Liver (tissue), 9 donors: Measurements from ENCODE around the gene SLC26A5. TPM values are rescaled to one million over a fixed set of nuclear protein-coding genes. Genes with fewer than 3 reads are reported as not detected.

Experiments
- DNase-seq: peaks from one replicate; pipeline ENCODE4 v3.0.0-alpha.2; 2017; ENCODE audit warnings: low spot score
- H3K27ac ChIP-seq, 2 donors: one replicate each; pipeline ENCODE4 v1.7.0; 2013; ENCODE audit warnings: inconsistent platforms in 2 of 2, low read length in 2 of 2, control low read depth in 1 of 2, low read depth in 1 of 2, mild to moderate bottlenecking in 1 of 2
- H3K27me3 ChIP-seq, 4 donors: one replicate each; pipeline versions ENCODE4 v1.6.1 to v1.7.0; 2013; ENCODE audit warnings: low read length in 3 of 4, inconsistent platforms in 1 of 4, mild to moderate bottlenecking in 1 of 4, moderate library complexity in 1 of 4; ENCODE audit not compliant: control insufficient read depth in 4 of 4, insufficient read depth in 4 of 4
- H3K36me3 ChIP-seq, 4 donors: one replicate each; pipeline versions ENCODE4 v1.6.1 to v1.7.0; 2013; ENCODE audit warnings: low read length in 3 of 4, mild to moderate bottlenecking in 3 of 4, low read depth in 1 of 4, moderate library complexity in 1 of 4; ENCODE audit not compliant: control insufficient read depth in 4 of 4, insufficient read depth in 3 of 4
- H3K4me1 ChIP-seq, 4 donors: one replicate each; pipeline versions ENCODE4 v1.6.1 to v1.7.0; 2013; ENCODE audit warnings: low read length in 3 of 4, mild to moderate bottlenecking in 3 of 4, moderate library complexity in 1 of 4; ENCODE audit not compliant: control insufficient read depth in 4 of 4, insufficient read depth in 4 of 4
- H3K4me3 ChIP-seq, 3 donors: one replicate each; pipeline versions ENCODE4 v1.6.1 to v1.7.0; 2013; ENCODE audit warnings: low read length in 3 of 3, control low read depth in 1 of 3, low read depth in 1 of 3, mild to moderate bottlenecking in 1 of 3
- H3K9ac ChIP-seq, 2 donors: one replicate each; pipeline ENCODE4 v1.7.0; 2013; ENCODE audit warnings: low read length in 2 of 2, mild to moderate bottlenecking in 2 of 2, moderate library complexity in 2 of 2, control low read depth in 1 of 2, low read depth in 1 of 2
- H3K9me3 ChIP-seq, 4 donors: one replicate each; pipeline versions ENCODE4 v1.6.1 to v1.7.0; 2013; ENCODE audit warnings: low read length in 3 of 4; ENCODE audit not compliant: control insufficient read depth in 4 of 4
- ATF3 ChIP-seq: IDR thresholded peaks from 2 replicates; pipeline ENCODE4 v1.6.1; 2016; ENCODE audit warnings: antibody characterized with exemption
- CTCF ChIP-seq: fragments of 150-350 bp; IDR thresholded peaks from 2 replicates; pipeline ENCODE4 v1.5.1; 2017; ENCODE audit warnings: improper control_type of control experiment, low read depth, low read length; ENCODE audit not compliant: missing input control
- EGR1 ChIP-seq, 2 donors: IDR thresholded peaks; 2 replicates each; pipeline ENCODE4 v1.6.1; 2016 to 2018; ENCODE audit warnings: antibody characterized with exemption in 2 of 2, low read depth in 2 of 2
- FOXA1 ChIP-seq: IDR thresholded peaks from 2 replicates; pipeline ENCODE4 v1.6.1; 2016; ENCODE audit warnings: antibody characterized with exemption
- FOXA2 ChIP-seq: IDR thresholded peaks from 2 replicates; pipeline ENCODE4 v1.6.1; 2016; ENCODE audit warnings: antibody characterized with exemption
- GABPA ChIP-seq, 2 donors: IDR thresholded peaks in 1 of 2; conservative IDR thresholded peaks in 1 of 2; 2 replicates each; pipeline ENCODE4 v1.6.1; 2016; ENCODE audit warnings: antibody characterized with exemption in 2 of 2, mild to moderate bottlenecking in 1 of 2, moderate library complexity in 1 of 2
- HNF4A ChIP-seq, 2 donors: conservative IDR thresholded peaks; 2 replicates each; pipeline ENCODE4 v1.6.1; 2016; ENCODE audit warnings: antibody characterized with exemption in 2 of 2, mild to moderate bottlenecking in 2 of 2
- HNF4G ChIP-seq: IDR thresholded peaks from 2 replicates; pipeline ENCODE4 v1.6.1; 2016; ENCODE audit warnings: antibody characterized with exemption
- JUND ChIP-seq, 2 donors: IDR thresholded peaks; 2 replicates each; pipeline ENCODE4 v1.6.1; 2016; ENCODE audit warnings: antibody characterized with exemption in 2 of 2
- MAX ChIP-seq: IDR thresholded peaks from 2 replicates; pipeline ENCODE4 v1.6.1; 2016; ENCODE audit warnings: antibody characterized with exemption
- NR2F2 ChIP-seq: IDR thresholded peaks from 2 replicates; pipeline ENCODE4 v1.6.1; 2016; ENCODE audit warnings: antibody characterized with exemption
- RAD21 ChIP-seq, 2 donors: IDR thresholded peaks; 2 replicates each; pipeline ENCODE4 v1.6.1; 2016; ENCODE audit warnings: antibody characterized with exemption in 2 of 2, mild to moderate bottlenecking in 2 of 2
- REST ChIP-seq: IDR thresholded peaks from 2 replicates; pipeline ENCODE4 v1.6.1; 2016; ENCODE audit warnings: antibody characterized with exemption, mild to moderate bottlenecking
- RXRA ChIP-seq, 2 donors: IDR thresholded peaks; 2 replicates each; pipeline ENCODE4 v1.6.1; 2017 to 2018; ENCODE audit warnings: antibody characterized with exemption in 2 of 2, mild to moderate bottlenecking in 1 of 2
- SP1 ChIP-seq: IDR thresholded peaks from 2 replicates; pipeline ENCODE4 v1.6.1; 2018; ENCODE audit warnings: antibody characterized with exemption, mild to moderate bottlenecking
- TAF1 ChIP-seq: conservative IDR thresholded peaks from 2 replicates; pipeline ENCODE4 v1.6.1; 2016; ENCODE audit warnings: antibody characterized with exemption, mild to moderate bottlenecking
- YY1 ChIP-seq: IDR thresholded peaks from 2 replicates; pipeline ENCODE4 v1.6.1; 2016; ENCODE audit warnings: antibody characterized with exemption, mild to moderate bottlenecking
- ZBTB33 ChIP-seq: IDR thresholded peaks from 2 replicates; pipeline ENCODE4 v1.6.1; 2016; ENCODE audit warnings: antibody characterized with exemption
- WGBS: extraction: QIAGEN DNeasy Blood & Tissue Kit; methylation state at CpG from one replicate; pipeline ENCODE4 v1.1.7; 2013; 5-methylcytosine and 5-hydroxymethylcytosine counted together
- polyA plus RNA-seq, 2 donors: library from polyadenylated mRNA; stranded (reverse) in 1 of 2; unstranded in 1 of 2; fragments of 200-250 nt in 1 of 2; fragments of >200 nt in 1 of 2; fragmentation: Nextera tagmentation in 1 of 2; extraction: Ambion mirVana in 1 of 2; gene quantifications; one replicate each; pipeline versions ENCODE4 v1.2.1 to v1.2.3, GENCODE V29; 2013 to 2015
- total RNA-seq, 2 donors: library from RNA; depleted of rRNA; stranded (reverse); fragments of >200 nt; gene quantifications; one replicate each; pipeline ENCODE4 v1.2.3, GENCODE V29; 2014
- donor health status: healthy.
- donor health status: healthy.
- donor health status: healthy.
- donor health status: healthy.
- donor health status: healthy.

The SLC26A5 gene
- total and polyA plus RNA-seq, 4 donors: 0.09 to 1.1 (median 0.45) TPM

- no peaks in the 10 kb centered on the region for H3K27me3 ChIP-seq
- peak overlapping the region; percentile 81 to 90 for H3K9ac ChIP-seq
- TF ChIP-seq HNF4G: no peak
- no peak for TF ChIP-seq YY1
- TF ChIP-seq FOXA2: no peak
- no peak for TF ChIP-seq HNF4A (conservative IDR thresholded peaks at IDR 0.05)
- no peak for TF ChIP-seq FOXA1
- TF ChIP-seq RXRA (IDR thresholded peaks at IDR 0.05): no peak
- TF ChIP-seq NR2F2: no peak
- TF ChIP-seq TAF1: no peak
- TF ChIP-seq CTCF: no peak
- DNase-seq: no peak
- H3K27ac ChIP-seq: no peak overlapping the region
- H3K4me1 ChIP-seq: peaks cover 12 to 57% (median 42%) of the 10 kb centered on the region in 4 donors
- peaks cover 0 to 2% (median 0%) of the 10 kb centered on the region in 4 donors for H3K36me3 ChIP-seq
- H3K4me3 ChIP-seq: peak overlapping the region; percentile 75 to 85 (median 78)
- no peaks in the 10 kb centered on the region for H3K9me3 ChIP-seq
- 13% methylated on average over 13 of the region's 13 CpGs for WGBS
These were observed 97.6 kb downstream of the SLC26A5 start for GRCh38 chr7:103348452-103348851.

GRCh38 chr7:103347507-103348267 is 98.3 kb downstream of the SLC26A5 start, which contains the start of gene PSMC2:
Gene PSMC2, plus strand, starts transcription at chr7:103347643. Its CDS starts 69 bp downstream, at chr7:103347712.
- Histone ChIP-seq H3K36me3 (peaks cover 0 to 2% (median 0%) of the 10 kb centered on the region in 4 donors), H3K9me3 (no peaks in the 10 kb centered on the region), H3K27ac (peak within 1 kb of the TSS; percentile 68 to 78), H3K9ac (peak within 1 kb of the TSS; percentile 81 to 90), H3K27me3 (no peaks in the 10 kb centered on the region), H3K4me3 (peak within 1 kb of the TSS; percentile 75 to 85 (median 78)), H3K4me1 (peaks cover 16 to 55% (median 40%) of the 10 kb centered on the region in 4 donors)
- peak; percentile 87 for DNase-seq
- WGBS: under 1% methylated on average over 25 of the region's 25 CpGs
- TF ChIP-seq HNF4G (no peak), NR2F2 (no peak), ZBTB33 (peak; percentile 18), HNF4A (conservative IDR thresholded peaks at IDR 0.05) (peak in 1 of 2 donors; percentile 32), ATF3 (no peak), FOXA2 (no peak), SP1 (peak; percentile 37), EGR1 (IDR thresholded peaks at IDR 0.05; ENCODE audit: low read depth in 2 of 2) (peak in 1 of 2 donors; percentile 26), YY1 (peak; percentile 61), REST (peak; percentile 60), CTCF (no peak), RAD21 (IDR thresholded peaks at IDR 0.05) (no peak), TAF1 (peak; percentile 24), JUND (IDR thresholded peaks at IDR 0.05) (no peak), MAX (no peak), GABPA (IDR thresholded peaks at IDR 0.05 in 1 of 2, conservative IDR thresholded peaks at IDR 0.05 in 1 of 2) (peak; percentile 99 to 100), RXRA (IDR thresholded peaks at IDR 0.05) (peak in 1 of 2 donors; percentile 21), FOXA1 (no peak)
